ENCODE data around the gene HMCN1.

HMCN1 gene

GRCh38 chr1:185733818-185734735 is at the start of gene HMCN1:
HMCN1 (plus strand) TSS chr1:185734391; CDS start chr1:185734780, 389 bp downstream.
- DNase-seq = peak; percentile 83

GRCh38 chr1:185686821-185687778 is 47.1 kb upstream of the HMCN1 start:
- DNase-seq = no peak

- no peak for DNase-seq
Observed at GRCh38 chr1:185690527-185690926, 43.7 kb upstream of the HMCN1 start.

GRCh38 chr1:185693654-185694053 is 40.5 kb upstream of the HMCN1 start:
- no peak for DNase-seq

- no peak for DNase-seq
Observed at GRCh38 chr1:185694081-185694480, 40.1 kb upstream of the HMCN1 start.

- no peak for DNase-seq
Observed at GRCh38 chr1:185695299-185695698, 38.9 kb upstream of the HMCN1 start.

GRCh38 chr1:185696422-185697150 is 37.6 kb upstream of the HMCN1 start:
- no peak for DNase-seq

GRCh38 chr1:185699874-185700273 is 34.3 kb upstream of the HMCN1 start:
- no peak for DNase-seq

GRCh38 chr1:185701650-185702049 is 32.5 kb upstream of the HMCN1 start:
- DNase-seq = no peak

GRCh38 chr1:185704181-185704580 is 30.0 kb upstream of the HMCN1 start:
- DNase-seq = no peak

GRCh38 chr1:185716095-185716494 is 18.1 kb upstream of the HMCN1 start:
- DNase-seq = no peak

- DNase-seq = peak; percentile 80
Observed at GRCh38 chr1:185719021-185719420, 15.2 kb upstream of the HMCN1 start.

- no peak for DNase-seq
Observed at GRCh38 chr1:185720633-185721272, 13.4 kb upstream of the HMCN1 start.

GRCh38 chr1:185721553-185721952 is 12.6 kb upstream of the HMCN1 start:
- no peak for DNase-seq

- DNase-seq = no peak
Observed at GRCh38 chr1:185722098-185722497, 12.1 kb upstream of the HMCN1 start.

GRCh38 chr1:185727726-185728125 is 6.5 kb upstream of the HMCN1 start:
- DNase-seq = no peak

GRCh38 chr1:185731446-185731845 is 2.7 kb upstream of the HMCN1 start:
- no peak for DNase-seq

GRCh38 chr1:185732951-185733350 is 1.2 kb upstream of the HMCN1 start:
- DNase-seq = no peak

GRCh38 chr1:185734929-185735700 is 924 bp downstream of the HMCN1 start:
- no peak for DNase-seq

- no peak for DNase-seq
Observed at GRCh38 chr1:185735701-185736064, 1.5 kb downstream of the HMCN1 start.

- no peak for DNase-seq
Observed at GRCh38 chr1:185739967-185740366, 5.8 kb downstream of the HMCN1 start.

GRCh38 chr1:185741551-185741950 is 7.4 kb downstream of the HMCN1 start:
- DNase-seq = no peak
